ENCODE results near the gene YY1.
"Not testable (repeated sequence)": the region's sequence is repeated elsewhere in the genome, so short reads cannot be mapped to it uniquely, and the experiment has no call there.

Gene YY1

GRCh38 chr14:100283984-100284881 is 45.3 kb downstream of the YY1 start:
- DNase-seq (ENCODE audit: low read depth in 3 of 3) = no peak

DNA sequence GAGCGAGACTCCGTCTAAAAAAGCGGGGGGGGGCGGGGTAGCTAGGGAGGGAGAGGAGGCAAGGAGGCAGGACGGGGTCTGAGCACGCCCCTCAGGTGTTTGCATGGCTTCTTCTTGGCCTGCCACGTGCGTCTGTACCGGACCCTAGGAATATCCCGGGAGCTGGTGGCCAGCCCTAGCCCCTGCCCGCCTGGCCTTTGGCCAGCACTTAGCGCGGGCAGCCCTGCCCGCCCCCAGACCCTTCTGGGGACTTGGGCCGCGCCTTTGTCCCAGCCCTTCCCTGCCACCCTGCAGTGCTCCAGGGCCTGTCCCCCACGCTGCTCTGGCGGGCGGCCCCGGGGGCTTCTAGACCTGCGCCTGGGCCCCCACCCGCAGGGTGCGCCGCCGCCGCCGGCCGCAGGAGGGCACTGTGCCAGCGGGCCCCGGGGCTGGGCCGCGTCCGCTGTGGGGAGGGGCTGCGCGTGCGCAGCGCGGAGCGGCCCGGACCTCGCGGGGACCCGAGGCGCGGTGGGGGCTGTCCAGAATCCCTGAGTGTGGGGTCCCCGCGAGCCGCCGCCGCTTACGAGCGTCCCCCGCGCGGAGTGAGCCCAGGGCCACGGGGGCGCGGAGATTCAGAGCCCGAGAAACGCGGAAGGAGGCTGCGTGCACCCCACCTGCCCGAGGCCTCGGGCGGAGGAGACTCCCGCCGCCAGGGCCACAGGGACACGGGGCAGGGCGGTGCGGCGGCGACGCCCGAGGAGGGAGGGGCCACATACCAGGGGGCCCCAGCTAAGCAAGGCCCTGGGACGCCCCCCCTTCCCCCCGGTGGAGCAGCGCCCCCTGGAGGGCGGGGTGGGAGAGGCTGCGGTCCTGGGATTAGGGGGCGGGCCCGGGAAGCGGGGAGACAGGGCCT is 46.3 kb downstream of the YY1 start:
- peak; percentile 55 to 71 (median 67) for DNase-seq (ENCODE audit: low read depth in 3 of 3)

DNA sequence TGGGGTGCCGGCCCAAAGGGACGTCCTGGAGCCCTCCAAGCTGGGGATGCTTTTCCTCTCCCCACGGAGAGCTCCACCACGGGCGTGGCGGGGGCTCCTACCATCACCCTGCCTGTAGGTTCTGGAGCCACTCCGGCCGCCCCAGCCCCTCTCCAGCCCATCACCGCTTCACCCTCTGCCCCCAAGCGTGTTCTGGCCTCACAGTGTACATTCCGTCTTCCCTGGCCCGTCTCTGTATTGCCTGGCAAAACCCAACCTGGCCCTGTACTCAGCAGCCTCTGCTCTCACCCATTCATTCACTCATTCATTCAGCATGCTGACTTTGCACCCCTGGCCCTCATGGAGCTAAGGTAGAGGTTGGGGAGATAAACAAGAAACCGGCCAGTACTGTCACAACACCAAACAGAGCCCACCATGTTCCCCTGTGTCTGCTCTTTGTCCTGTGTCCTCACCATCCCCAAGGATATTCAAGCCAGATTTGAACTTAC is 47.0 kb downstream of the YY1 start:
- DNase-seq (ENCODE audit: low read depth in 3 of 3) = no peak

DNA sequence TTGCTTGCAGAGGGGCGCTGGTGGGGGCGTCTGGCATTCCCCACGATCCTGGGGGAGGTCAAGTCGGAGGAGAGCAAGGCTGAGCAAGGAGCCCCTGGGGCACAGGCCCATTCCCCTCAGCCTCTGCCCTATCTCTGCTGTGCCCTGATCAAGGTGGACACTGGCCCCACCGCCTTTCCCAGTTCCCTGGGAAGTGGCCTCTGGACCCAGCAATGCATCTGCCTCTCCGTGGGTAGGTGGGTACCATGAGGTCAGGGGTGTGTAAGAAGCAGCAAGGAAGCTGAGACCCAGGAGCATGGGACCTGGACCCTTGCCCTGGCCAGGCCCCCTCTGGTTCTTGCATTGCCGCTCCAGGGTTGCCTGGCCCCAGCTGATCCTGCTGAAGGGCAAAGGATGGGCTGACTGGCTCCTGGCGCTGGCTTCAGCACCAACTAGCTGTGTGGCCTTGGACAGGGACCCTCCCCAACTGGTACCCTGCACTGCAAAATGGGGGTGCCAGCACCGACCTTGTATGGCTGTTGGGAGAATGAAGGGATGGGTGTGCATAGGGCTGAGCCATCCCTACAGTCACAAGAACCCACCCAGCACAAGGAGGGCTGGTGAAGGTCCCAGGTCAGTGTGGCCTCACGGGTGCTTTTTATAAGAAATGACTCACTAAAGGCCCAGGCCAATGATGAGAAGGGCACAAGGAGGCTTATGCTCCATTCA is 47.7 kb downstream of the YY1 start:
- DNase-seq (ENCODE audit: low read depth in 3 of 3) = no peak

DNA sequence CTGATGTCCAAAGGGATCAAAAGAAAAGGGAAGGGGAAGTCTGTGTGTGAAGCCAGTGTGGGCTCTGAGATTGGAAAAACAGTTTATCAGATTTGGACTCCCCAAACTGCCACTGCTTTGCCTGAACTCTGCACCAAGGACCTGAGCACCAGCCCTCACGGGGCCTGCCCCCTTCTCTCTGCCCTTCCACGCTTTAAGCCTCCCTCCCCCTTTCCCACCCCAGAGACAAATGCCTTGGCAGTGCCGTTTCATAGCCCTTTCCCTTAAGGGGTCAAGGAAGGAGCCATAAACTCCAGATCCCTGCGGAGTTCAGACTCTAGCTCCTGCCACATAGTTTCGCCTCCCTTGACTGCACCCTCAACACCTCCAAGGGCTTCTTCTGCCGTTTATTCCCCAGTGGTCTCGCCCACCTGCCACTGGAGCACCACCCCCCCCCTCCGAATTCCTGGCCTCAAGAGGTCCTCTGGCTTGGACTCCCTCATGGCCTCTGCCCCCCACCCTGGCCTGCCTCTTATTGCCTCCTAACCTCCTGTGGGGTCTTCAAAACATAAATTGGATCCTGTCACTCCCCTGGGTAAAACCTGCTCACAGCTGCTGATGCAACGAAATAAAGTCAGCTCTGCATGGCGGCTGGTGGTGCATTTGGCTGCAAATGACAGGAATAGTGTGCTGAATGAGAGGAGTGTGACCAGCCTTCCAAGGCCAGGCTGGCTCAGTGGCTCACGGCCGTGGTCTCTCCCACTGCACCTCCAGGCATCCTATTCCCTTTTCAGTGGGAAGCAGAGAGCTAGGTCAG is 48.5 kb downstream of the YY1 start:
- DNase-seq (ENCODE audit: low read depth in 3 of 3) = no peak

- DNase-seq (ENCODE audit: low read depth in 3 of 3) = not testable (repeated sequence)
These were observed 49.0 kb downstream of the YY1 start for GRCh38 chr14:100287998-100288295.

DNA sequence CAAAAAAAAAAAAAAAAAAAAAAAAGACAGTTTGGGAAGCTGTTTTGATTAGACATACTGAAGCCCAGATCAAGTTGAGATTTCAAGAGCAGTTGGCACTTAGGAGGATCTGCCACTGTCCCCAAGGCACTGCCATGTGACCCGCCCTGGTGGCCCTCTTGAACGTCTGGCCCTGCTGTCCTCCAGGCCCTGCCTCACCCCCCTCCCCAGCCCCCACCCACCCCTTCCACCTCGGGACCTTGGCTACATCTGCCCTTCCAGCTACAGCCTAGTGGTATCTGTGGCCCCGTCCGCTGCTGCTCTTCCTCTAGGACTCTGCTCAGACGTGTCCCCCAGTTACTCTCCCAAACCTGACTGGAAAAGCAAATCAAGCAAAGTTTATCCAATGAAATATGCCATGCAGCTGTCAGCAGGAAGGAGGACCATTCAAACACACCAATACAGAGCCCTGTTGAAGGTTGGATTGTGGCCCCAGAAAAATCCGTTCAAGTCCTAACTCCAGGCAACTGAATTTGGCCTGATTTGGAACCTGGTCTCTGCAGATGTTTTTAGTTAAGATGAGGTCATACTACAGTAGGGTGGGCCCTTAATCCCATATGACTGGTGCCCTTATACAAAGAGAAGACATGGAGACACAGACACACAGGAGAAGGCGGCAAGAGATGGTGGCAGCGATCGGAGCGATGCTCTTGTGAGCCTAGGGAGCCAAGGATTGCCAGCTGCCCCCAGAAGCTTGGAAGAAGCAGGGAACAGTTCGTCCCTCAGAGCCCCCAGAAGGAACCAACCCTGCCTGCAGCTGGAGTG is 49.6 kb downstream of the YY1 start:
- DNase-seq (ENCODE audit: low read depth in 3 of 3) = no peak

GRCh38 chr14:100289916-100290606 is 51.1 kb downstream of the YY1 start:
- no peak for DNase-seq (ENCODE audit: low read depth in 3 of 3)

GRCh38 chr14:100290607-100291304 is 51.8 kb downstream of the YY1 start:
- no peak for DNase-seq (ENCODE audit: low read depth in 3 of 3)

DNA sequence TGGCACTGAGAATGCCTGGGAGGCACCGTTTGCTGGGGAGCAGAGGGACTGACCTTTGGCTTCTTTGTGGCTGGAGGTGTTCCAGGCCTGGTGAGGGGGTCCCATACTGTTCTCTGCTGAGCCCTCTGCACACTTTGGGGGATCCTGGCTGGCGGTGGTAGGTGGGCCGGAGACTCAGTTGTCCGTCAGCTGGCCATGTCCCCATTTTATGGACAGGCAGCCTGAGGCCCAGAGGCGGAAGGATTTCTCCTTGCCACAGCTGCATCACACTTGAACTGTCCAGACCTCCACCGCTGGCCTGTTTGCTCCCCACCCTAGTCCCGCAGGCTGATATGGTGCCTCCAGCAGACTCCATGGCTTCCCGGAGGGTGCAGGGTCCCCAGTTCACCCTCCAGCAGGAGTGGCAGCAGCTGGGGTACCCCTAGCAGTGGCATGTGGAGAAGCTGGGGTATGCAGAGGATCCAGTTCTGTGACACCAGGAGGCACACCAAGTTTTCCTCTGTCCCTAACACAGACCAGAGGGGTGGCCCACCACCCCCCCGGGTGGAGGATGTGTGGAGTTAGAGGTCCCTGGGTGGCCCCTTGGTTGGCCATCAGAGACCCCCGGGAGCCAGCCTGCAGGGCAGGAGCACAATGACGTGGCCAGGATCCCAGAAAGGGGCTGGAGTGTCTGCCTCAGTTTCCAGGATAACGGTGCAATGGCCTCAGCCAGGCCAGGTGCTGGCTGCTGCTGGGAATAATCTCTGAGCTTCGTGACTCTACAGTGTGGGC is 52.5 kb downstream of the YY1 start:
- DNase-seq (ENCODE audit: low read depth in 3 of 3) = no peak

- DNase-seq (ENCODE audit: low read depth in 3 of 3) = no peak
These were observed 53.4 kb downstream of the YY1 start for GRCh38 chr14:100292301-100292775.

DNA sequence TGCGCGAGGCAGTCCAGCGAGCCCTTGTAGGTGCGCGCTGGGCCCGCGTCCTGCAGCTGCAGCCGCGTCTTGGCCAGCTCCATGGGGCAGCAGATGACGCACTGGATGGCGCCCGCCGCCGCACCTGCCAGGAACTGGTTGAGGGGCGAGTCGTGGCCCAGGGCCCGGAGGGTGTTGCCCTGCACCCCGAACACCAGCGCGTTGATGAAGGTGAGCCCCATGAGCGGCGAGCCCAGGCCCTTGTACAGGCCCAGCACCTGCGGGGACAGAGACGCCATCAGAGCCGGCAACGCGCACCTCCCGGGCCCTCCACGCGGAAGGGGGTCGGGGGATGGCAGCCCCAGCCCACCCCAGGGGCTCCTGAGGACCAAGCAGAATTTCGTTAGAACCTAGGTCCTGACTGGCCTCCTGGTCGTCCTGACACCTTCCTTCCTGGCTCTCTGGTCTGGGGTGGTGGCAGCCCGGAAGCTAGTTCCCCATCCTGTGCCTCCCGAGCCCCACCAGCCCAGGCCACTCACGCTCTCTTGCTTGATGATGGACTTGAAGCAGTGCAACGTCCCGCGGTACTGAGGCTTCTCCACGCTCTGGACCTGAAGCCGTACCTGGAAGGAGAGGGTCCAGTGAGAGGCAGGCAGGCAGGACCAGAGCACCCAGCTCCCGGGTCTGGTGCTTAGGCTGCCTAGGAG is 54.0 kb downstream of the YY1 start:
- no peak for DNase-seq (ENCODE audit: low read depth in 3 of 3)

- no peak for DNase-seq (ENCODE audit: low read depth in 3 of 3)
These were observed 54.7 kb downstream of the YY1 start for GRCh38 chr14:100293497-100294212.

DNA sequence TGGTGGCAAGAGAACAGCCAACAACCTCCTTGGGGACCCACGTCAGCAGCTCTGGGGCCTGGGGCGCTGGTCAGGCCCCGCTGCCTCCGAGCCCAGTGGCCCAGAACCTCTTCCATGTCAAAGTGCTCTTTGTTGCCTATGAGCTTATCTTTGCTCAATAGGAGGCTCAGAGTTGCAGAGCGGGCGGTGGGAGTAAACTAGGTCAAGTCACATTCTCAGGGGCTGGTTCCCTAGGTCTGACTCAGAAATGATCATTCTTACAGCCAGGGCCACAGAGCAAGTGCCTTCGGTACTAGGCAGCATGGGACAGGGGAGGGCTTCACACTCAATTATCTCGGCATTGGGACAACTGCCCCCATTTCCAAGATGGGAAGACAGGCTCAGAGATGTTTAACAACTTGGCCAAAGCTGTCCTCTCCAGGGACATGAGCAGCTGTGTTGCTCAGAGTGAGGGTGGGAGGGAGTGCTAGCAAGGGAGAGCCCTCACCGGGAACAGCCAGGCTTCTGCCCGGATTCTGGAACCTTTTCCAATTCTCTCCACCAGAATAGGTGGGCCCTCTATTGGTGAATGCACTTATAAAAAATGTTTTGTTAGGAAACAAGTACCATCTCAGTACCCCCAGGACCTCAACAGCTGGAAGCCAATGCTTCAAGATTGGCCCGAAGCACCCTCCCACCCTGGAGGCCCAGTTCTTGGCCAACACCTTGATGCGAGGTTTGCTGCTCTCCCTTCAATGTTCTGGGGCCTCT is 55.4 kb downstream of the YY1 start:
- DNase-seq (ENCODE audit: low read depth in 3 of 3) = no peak

DNA sequence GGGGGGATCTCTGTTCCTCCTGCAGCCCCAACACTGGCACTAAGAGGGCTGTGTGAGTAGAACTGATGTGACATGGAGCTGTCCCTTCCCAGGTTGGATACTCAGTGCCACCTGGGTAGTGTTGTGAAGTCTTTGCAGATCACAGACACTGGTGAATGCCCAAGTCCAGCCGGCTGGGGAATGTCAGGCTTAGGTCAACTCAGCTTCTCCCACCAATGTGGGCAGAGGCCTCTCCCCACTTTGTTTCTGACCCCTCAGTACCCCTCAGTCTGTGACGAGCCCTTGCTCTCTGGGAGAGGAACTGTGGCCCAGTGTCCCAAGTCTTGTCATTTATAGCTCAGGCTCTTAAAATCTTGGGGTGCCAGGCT is 56.0 kb downstream of the YY1 start:
- DNase-seq (ENCODE audit: low read depth in 3 of 3) = no peak

DNA sequence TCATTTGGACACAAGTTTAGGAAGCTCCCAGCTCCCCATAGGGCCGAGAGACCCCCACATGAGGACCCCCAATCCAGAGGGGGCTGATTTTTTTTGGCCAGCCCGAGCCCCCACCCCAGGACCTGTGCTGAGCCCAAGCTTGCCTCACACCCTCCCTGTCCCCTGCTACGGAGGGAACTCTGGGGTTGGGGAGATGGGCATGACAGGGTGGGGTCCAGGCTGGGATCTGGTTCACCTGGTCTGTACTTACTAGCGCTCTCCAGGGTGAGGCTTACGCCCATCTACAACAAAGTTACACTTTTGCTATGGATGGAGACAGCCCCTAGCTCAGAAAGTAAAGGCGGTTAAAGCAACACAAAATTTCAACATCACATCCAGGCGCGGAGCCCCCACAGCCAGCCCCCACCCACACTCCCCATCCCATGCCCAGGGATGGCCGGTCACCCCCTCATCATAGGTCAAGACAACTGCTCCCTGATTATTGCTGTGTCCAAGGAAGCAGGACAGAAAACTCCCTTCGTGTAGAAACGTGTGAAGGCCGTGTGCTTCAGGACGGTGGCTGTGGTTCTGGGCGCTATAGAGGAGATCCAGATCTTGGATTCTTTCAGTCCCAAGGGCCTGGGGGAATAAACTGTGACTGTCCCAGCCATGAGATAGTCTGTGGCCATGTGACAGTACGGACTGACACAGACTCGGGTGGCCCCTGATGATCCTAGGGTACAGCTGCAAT is 56.6 kb downstream of the YY1 start:
- DNase-seq (ENCODE audit: low read depth in 3 of 3) = no peak
